Neural cell (in vitro differentiated cells): Measurements from ENCODE around the gene ZC3H14. TPM values are rescaled to one million over a fixed set of nuclear protein-coding genes. Genes with fewer than 3 reads are reported as not detected.

Source experiments
- H2AFZ ChIP-seq: fragments of 200-600, 300-800 bp; sonication (generic), shearing (Covaris generic); 2 replicates; pipeline ENCODE4 v1.6.0; 2014; ENCODE audit warnings: low read depth, mild to moderate bottlenecking, antibody characterized with exemption, low read length, moderate library complexity
- H3F3A ChIP-seq: fragments of 200-600 bp; shearing (Covaris generic); 2 replicates; pipeline ENCODE4 v1.6.1; 2016; ENCODE audit warnings: mild to moderate bottlenecking, moderate library complexity, mixed read lengths, antibody characterized with exemption, low read length; ENCODE audit not compliant: insufficient read depth, poor library complexity, severe bottlenecking
- H3K27ac ChIP-seq: fragments of 200-600, 300-800 bp; sonication (generic), shearing (Covaris generic); 2 replicates; pipeline ENCODE4 v1.5.1; 2014; ENCODE audit warnings: mild to moderate bottlenecking, low read length, moderate library complexity
- H3K27me3 ChIP-seq: fragments of 300-800, 200-600 bp; sonication (generic), shearing (Covaris generic); 2 replicates; pipeline ENCODE4 v1.6.0; 2014; ENCODE audit warnings: mild to moderate bottlenecking, low read depth, low read length, moderate library complexity; ENCODE audit not compliant: insufficient read depth
- H3K36me3 ChIP-seq: fragments of 300-800, 200-600 bp; sonication (generic), shearing (Covaris generic); 2 replicates; pipeline ENCODE4 v1.5.1; 2014; ENCODE audit warnings: mild to moderate bottlenecking, antibody characterized with exemption, low read length, moderate library complexity; ENCODE audit not compliant: insufficient read depth
- H3K4me2 ChIP-seq: fragments of 300-800, 200-600 bp; sonication (generic), shearing (Covaris generic); 2 replicates; pipeline ENCODE4 v1.6.0; 2014; ENCODE audit warnings: mild to moderate bottlenecking, low read length
- H3K4me3 ChIP-seq: fragments of 300-800, 200-600 bp; sonication (generic), shearing (Covaris generic); 2 replicates; pipeline ENCODE4 v1.5.1; 2014; ENCODE audit warnings: mild to moderate bottlenecking, low read length, moderate library complexity
- H3K79me2 ChIP-seq: fragments of 200-600 bp; shearing (Covaris generic); replicated peaks from 2 replicates; pipeline ENCODE4 v1.6.0; 2014; ENCODE audit warnings: mild to moderate bottlenecking, low read length, moderate library complexity; ENCODE audit not compliant: insufficient read depth
- H3K9ac ChIP-seq: fragments of 300-800, 200-600 bp; sonication (generic), shearing (Covaris generic); 2 replicates; pipeline ENCODE4 v1.6.1; 2016; ENCODE audit warnings: mild to moderate bottlenecking, low read length, mixed read lengths
- H3K9me2 ChIP-seq: fragments of 200-600 bp; shearing (Covaris generic); 2 replicates; pipeline ENCODE4 v1.6.1; 2016; ENCODE audit warnings: mild to moderate bottlenecking, low read length, mixed read lengths; ENCODE audit not compliant: insufficient read depth
- H3K9me3 ChIP-seq: fragments of 200-600, 300-800 bp; sonication (generic), shearing (Covaris generic); 2 replicates; pipeline ENCODE4 v1.6.1; 2016; ENCODE audit warnings: mild to moderate bottlenecking, mixed run types, low read length, moderate library complexity, mixed read lengths
- H4K20me1 ChIP-seq: fragments of 200-600 bp; shearing (Covaris generic); 2 replicates; pipeline ENCODE4 v1.6.1; 2016; ENCODE audit warnings: mild to moderate bottlenecking, mixed run types; ENCODE audit not compliant: insufficient read depth
- CTCF ChIP-seq: fragments of 450-650 bp; IDR thresholded peaks from 2 replicates; pipeline ENCODE4 v1.5.1; 2014; ENCODE audit warnings: antibody characterized with exemption, mild to moderate bottlenecking, moderate library complexity; ENCODE audit not compliant: poor library complexity, severe bottlenecking
- EP300 ChIP-seq: fragments of 450-650 bp; conservative IDR thresholded peaks from 2 replicates; pipeline ENCODE4 v1.6.1; 2014; ENCODE audit warnings: antibody characterized with exemption, mild to moderate bottlenecking, moderate library complexity; ENCODE audit not compliant: poor library complexity, severe bottlenecking
- EZH2 ChIP-seq: fragments of 200-600, 300-800 bp; shearing (Covaris generic), sonication (generic); IDR thresholded peaks from 2 replicates; pipeline ENCODE4 v1.6.1; 2014; ENCODE audit warnings: antibody characterized with exemption, low read length, borderline replicate concordance, mild to moderate bottlenecking; ENCODE audit not compliant: insufficient read depth, poor library complexity, severe bottlenecking
- MXI1 ChIP-seq: fragments of 450-650 bp; conservative IDR thresholded peaks from 2 replicates; pipeline ENCODE4 v1.6.1; 2014; ENCODE audit warnings: antibody characterized with exemption, mild to moderate bottlenecking; ENCODE audit not compliant: poor library complexity, severe bottlenecking
- POLR2AphosphoS5 ChIP-seq: IDR thresholded peaks from 2 replicates; pipeline ENCODE4 v1.6.1; 2012
- RAD21 ChIP-seq: fragments of 450-650 bp; conservative IDR thresholded peaks from 2 replicates; pipeline ENCODE4 v1.6.1; 2014; ENCODE audit warnings: antibody characterized with exemption, mild to moderate bottlenecking, moderate library complexity
- REST ChIP-seq: IDR thresholded peaks from 2 replicates; pipeline ENCODE4 v1.6.1; 2012; ENCODE audit warnings: borderline replicate concordance
- SMC3 ChIP-seq: fragments of 450-650 bp; conservative IDR thresholded peaks from 2 replicates; pipeline ENCODE4 v1.6.1; 2014; ENCODE audit warnings: antibody characterized with exemption, mild to moderate bottlenecking, moderate library complexity; ENCODE audit not compliant: poor library complexity
- TAF1 ChIP-seq: IDR thresholded peaks from 2 replicates; pipeline ENCODE4 v1.6.1; 2012; ENCODE audit warnings: low read depth
- polyA plus RNA-seq: library from polyadenylated mRNA; depleted of rRNA; stranded (reverse); fragments of >200 nt; gene quantifications from 2 replicates; pipeline ENCODE4 v1.2.3, GENCODE V29; 2014

ZC3H14 gene
- polyA plus RNA-seq, 1 donor from 2014 or later = 70.5 TPM

GRCh38 chr14:88621100-88621499 lies 58.3 kb downstream of the ZC3H14 start:
- no peak overlapping the region for H2AFZ ChIP-seq
- no peaks in the 10 kb centered on the region for H3K79me2 ChIP-seq
- no peaks in the 10 kb centered on the region for H4K20me1 ChIP-seq
- no peaks in the 10 kb centered on the region for H3K27me3 ChIP-seq
- TF ChIP-seq REST = no peak
- TF ChIP-seq CTCF = no peak
- no peak for TF ChIP-seq SMC3
- TF ChIP-seq TAF1 = no peak
- no peak for TF ChIP-seq MXI1
- no peak for TF ChIP-seq EP300
- no peak for TF ChIP-seq EZH2
- no peak for TF ChIP-seq POLR2AphosphoS5
- no peak for TF ChIP-seq RAD21
- H3K9me3 ChIP-seq = no peaks in the 10 kb centered on the region
- H3K9ac ChIP-seq = no peak overlapping the region
- no peak overlapping the region for H3K27ac ChIP-seq
- no peak overlapping the region for H3K4me3 ChIP-seq
- no peaks in the 10 kb centered on the region for H3K36me3 ChIP-seq
- no peak overlapping the region for H3K4me2 ChIP-seq
- no peaks in the 10 kb centered on the region for H3F3A ChIP-seq
- H3K9me2 ChIP-seq = no peaks in the 10 kb centered on the region

GRCh38 chr14:88625671-88626070 lies 62.8 kb downstream of the ZC3H14 start:
- H3K79me2 ChIP-seq = no peaks in the 10 kb centered on the region
- no peak overlapping the region for H2AFZ ChIP-seq
- H3K4me2 ChIP-seq = no peak overlapping the region
- TF ChIP-seq REST = no peak
- TF ChIP-seq SMC3 = no peak
- no peak for TF ChIP-seq CTCF
- no peak for TF ChIP-seq EZH2
- TF ChIP-seq TAF1 = no peak
- TF ChIP-seq EP300 = no peak
- TF ChIP-seq POLR2AphosphoS5 = no peak
- no peak for TF ChIP-seq MXI1
- TF ChIP-seq RAD21 = no peak
- no peaks in the 10 kb centered on the region for H3K9me2 ChIP-seq
- H3F3A ChIP-seq = no peaks in the 10 kb centered on the region
- no peaks in the 10 kb centered on the region for H3K36me3 ChIP-seq
- H3K9me3 ChIP-seq = no peaks in the 10 kb centered on the region
- H3K27me3 ChIP-seq = no peaks in the 10 kb centered on the region
- no peak overlapping the region for H3K27ac ChIP-seq
- no peak overlapping the region for H3K4me3 ChIP-seq
- no peak overlapping the region for H3K9ac ChIP-seq
- no peaks in the 10 kb centered on the region for H4K20me1 ChIP-seq
